IgD-negative memory B cell (primary cell): ENCODE measurements around the gene IFI30. TPM values are rescaled to one million over a fixed set of nuclear protein-coding genes. Genes with fewer than 3 reads are reported as not detected.

Source experiments
- H3K27ac Mint-ChIP-seq, 3 donors: one replicate each; pipeline ENCODE4 v1.8.0; 2020 to 2022; ENCODE audit warnings: mild to moderate bottlenecking in 3 of 3, mixed read lengths in 3 of 3, moderate library complexity in 1 of 3
- H3K27me3 Mint-ChIP-seq: one replicate; pipeline ENCODE4 v1.8.0; 2021; ENCODE audit warnings: mixed read lengths
- H3K36me3 Mint-ChIP-seq: one replicate; pipeline ENCODE4 v1.8.0; 2020; ENCODE audit warnings: mild to moderate bottlenecking, mixed read lengths
- H3K4me1 Mint-ChIP-seq, 3 donors: one replicate each; pipeline ENCODE4 v1.8.0; 2020 to 2022; ENCODE audit warnings: mixed read lengths in 3 of 3, mild to moderate bottlenecking in 1 of 3
- H3K4me3 Mint-ChIP-seq, 4 donors: one replicate each; pipeline ENCODE4 v1.8.0; 2020 to 2022; ENCODE audit warnings: mild to moderate bottlenecking in 4 of 4, mixed read lengths in 4 of 4, moderate library complexity in 3 of 4
- H3K9me3 Mint-ChIP-seq, 3 donors: one replicate each; pipeline ENCODE4 v1.8.0; 2020 to 2021; ENCODE audit warnings: mixed read lengths in 3 of 3, mild to moderate bottlenecking in 1 of 3
- polyA plus RNA-seq: library from polyadenylated mRNA; unstranded; fragments of 300-500 nt; fragmentation: Illumina TruSeq; gene quantifications from one replicate; pipeline ENCODE4 v1.2.3, GENCODE V29; 2021

The IFI30 gene
- polyA plus RNA-seq, 1 donor from 2014 or later: 473 TPM

DNA sequence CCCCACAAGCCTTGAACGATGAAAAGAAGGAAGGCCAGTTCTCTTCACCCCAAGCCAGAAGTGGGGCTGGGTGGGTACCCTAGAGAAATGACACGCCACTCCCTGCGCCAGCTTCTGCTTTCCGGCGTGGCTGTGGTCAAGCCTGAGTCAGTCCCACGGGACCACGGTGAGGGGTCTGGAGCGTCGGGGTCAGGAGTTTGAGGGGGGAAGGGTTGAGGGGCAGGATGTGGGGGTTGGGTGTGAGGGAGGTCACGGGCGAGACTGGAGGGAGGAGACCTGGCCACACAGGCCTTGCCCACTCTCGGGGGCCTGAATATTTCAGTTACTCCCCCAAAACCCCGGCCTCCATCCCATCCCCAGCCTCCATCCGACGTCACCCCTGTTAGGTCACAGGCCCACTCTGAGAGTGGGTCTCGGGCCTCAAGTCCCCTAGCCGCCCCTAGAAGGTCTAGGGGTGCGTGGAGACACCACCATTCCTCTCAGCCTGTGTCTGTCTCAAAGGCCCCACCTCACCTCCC lies 500 bp upstream of the IFI30 start:
- peaks cover under 1% of the 10 kb centered on the region for H3K27me3 Mint-ChIP-seq
- peak overlapping the region; percentile 95 to 99 (median 98) for H3K4me3 Mint-ChIP-seq
- no peaks in the 10 kb centered on the region for H3K9me3 Mint-ChIP-seq
- H3K36me3 Mint-ChIP-seq: peaks cover 17% of the 10 kb centered on the region
- peaks cover 31 to 50% (median 48%) of the 10 kb centered on the region in 3 donors for H3K4me1 Mint-ChIP-seq
- peak overlapping the region; percentile 98 to 99 (median 99) for H3K27ac Mint-ChIP-seq

DNA sequence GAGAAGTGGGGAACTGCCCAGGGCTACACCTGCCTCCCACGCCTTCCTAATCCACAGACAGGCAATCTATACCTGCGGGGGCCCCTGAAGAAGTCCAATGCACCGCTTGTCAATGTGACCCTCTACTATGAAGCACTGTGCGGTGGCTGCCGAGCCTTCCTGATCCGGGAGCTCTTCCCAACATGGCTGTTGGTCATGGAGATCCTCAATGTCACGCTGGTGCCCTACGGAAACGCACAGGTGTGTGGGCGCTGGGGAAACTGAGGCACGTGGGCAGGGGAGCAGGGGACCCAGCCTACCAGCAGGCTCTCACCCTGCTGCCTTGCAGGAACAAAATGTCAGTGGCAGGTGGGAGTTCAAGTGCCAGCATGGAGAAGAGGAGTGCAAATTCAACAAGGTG lies 1.4 kb downstream of the IFI30 start:
- Mint-ChIP-seq H3K36me3 (peaks cover 21% of the 10 kb centered on the region), H3K9me3 (no peaks in the 10 kb centered on the region), H3K27me3 (no peaks in the 10 kb centered on the region), H3K27ac (peak overlapping the region; percentile 98 to 99 (median 99)), H3K4me1 (peaks cover 27 to 51% (median 47%) of the 10 kb centered on the region in 3 donors), H3K4me3 (peak overlapping the region; percentile 95 to 99 (median 98))

DNA sequence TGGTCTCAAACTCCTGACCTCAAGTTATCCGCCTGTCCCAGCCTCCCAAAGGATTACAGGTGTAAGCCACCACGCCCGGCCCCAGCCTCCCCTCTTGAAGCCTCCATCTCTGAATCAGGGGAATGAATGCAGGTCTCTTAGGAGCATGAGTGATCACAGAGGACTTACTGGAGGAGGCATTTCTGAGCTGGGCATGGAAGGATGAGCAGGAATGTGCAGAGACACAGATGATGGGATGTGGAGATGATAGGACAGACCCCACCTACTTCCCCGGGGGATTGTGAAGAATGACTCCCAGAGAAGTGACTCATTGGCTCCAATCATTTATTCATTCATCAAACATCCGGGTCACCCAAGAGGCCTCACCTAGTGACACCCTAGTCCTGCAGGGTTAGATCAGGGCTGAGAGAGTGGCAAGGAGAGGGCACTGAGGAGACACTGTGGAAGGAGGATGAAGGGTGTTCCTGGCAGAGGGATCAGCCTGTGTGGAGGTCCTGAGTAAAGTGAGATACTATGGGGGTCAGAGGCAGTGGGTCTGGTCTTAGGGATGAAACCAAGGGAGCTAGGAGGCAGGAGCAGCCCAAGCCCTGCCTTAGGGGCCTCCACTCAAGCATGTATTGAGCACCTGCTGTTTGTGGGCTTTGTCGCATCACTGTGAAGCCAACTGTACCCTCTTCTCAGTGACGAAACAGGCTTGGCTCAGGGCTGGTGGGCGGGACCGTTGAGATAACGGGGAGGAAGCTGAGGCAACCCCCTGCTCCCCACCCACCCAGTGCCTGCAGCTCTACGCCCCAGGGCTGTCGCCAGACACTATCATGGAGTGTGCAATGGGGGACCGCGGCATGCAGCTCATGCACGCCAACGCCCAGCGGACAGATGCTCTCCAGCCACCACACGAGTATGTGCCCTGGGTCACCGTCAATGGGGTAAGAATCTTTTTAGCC lies 3.0 kb downstream of the IFI30 start:
- H3K27ac Mint-ChIP-seq: peak overlapping the region in 1 of 3 donors; percentile 97
- H3K4me3 Mint-ChIP-seq: peak overlapping the region; percentile 65 to 99 (median 84)
- H3K9me3 Mint-ChIP-seq: no peaks in the 10 kb centered on the region
- H3K4me1 Mint-ChIP-seq: peaks cover 23 to 39% (median 39%) of the 10 kb centered on the region in 3 donors
- no peaks in the 10 kb centered on the region for H3K27me3 Mint-ChIP-seq
- H3K36me3 Mint-ChIP-seq: peaks cover 22% of the 10 kb centered on the region

DNA sequence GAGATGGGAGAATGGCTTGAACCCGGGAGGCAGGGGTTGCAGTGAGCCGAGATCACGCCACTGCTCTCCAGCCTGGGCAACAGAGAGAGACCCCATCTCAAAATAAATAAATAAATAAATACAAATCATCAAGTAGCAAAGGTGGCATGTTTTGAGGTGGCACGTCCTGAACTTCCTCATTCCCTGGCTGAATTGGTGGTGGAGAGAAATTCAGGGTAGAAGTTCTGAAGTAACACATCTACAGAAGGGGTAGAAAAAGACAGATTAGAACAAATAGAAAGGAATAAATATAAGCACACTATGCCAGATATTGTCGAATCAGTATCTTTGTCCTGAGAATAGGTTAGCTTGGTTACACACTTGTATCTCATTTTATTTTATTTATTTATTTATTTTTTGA lies 6.3 kb downstream of the IFI30 start:
- Mint-ChIP-seq H3K36me3 (peaks cover 20% of the 10 kb centered on the region), H3K9me3 (no peaks in the 10 kb centered on the region), H3K27me3 (no peaks in the 10 kb centered on the region), H3K27ac (peak overlapping the region in 2 of 3 donors; percentile 87 to 97), H3K4me3 (peak overlapping the region; percentile 15 to 94 (median 78)), H3K4me1 (peaks cover 12 to 28% (median 26%) of the 10 kb centered on the region in 3 donors)

DNA sequence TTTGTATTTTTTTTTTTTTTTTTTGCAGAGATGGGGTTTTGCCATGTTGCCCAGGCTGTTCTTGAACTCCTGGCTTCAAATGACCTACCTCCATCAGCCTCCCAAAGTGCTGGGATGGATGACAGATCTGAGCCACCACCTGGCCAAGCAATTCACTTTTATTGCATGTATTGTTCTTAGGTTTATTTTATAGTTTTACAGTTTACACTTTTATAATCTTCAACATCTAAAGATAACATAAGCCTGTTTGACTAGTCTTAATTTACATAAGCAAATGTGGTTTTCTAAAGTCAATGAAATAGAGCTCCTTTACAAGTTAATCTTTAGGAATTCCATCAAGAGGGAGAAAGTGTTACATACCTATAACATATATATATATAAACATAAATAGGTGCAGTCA lies 9.9 kb downstream of the IFI30 start:
- Mint-ChIP-seq H3K9me3 (no peaks in the 10 kb centered on the region), H3K4me3 (no peak overlapping the region), H3K27ac (no peak overlapping the region), H3K36me3 (peaks cover 12% of the 10 kb centered on the region), H3K27me3 (no peaks in the 10 kb centered on the region), H3K4me1 (peaks cover 12 to 17% (median 15%) of the 10 kb centered on the region in 3 donors)

DNA sequence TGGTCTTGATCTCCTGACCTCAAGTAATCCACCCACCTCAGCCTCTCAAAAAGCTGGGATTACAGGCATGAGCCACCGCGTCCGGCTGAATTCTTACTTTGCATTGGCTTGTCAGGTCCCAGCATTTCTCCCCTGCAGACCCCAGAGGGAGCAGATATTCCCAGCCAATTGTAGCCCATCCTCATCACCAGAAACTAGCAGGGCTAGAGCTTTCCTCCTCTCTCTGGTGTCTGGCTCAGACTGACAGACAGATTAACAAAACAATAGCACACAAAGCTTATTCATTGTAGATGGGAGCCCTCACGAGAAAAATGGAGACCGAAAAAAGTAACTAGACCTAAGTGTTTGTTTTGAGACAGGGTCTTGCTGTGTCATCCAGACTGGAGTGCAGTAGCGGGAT lies 11.9 kb downstream of the IFI30 start:
- Mint-ChIP-seq H3K36me3 (peaks cover 6% of the 10 kb centered on the region), H3K4me3 (peak overlapping the region in 1 of 4 donors; percentile 32), H3K9me3 (no peaks in the 10 kb centered on the region), H3K4me1 (peaks cover 11 to 16% (median 11%) of the 10 kb centered on the region in 3 donors), H3K27ac (peak overlapping the region in 1 of 3 donors; percentile 72), H3K27me3 (no peaks in the 10 kb centered on the region)

DNA sequence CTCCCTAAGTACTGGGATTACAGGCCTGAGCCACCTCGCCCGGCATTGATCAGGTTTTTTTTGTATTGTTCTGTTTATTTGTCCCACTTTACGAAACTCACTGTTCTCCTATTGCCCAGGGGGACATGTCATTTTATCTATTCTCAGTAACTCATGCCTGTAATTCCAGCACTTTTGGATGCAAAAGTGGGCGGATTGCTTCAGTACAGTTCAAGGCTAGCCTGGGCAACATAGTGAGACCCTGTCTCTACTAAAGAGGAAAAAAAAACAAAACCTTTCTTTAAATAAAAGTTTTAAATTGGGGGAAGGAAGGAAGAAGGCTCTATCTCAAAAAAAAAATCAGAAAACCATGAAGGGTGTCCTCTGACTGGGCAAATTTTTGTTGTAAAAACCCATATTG lies 16.7 kb downstream of the IFI30 start:
- Mint-ChIP-seq H3K27ac (peak overlapping the region in 2 of 3 donors; percentile 43 to 50), H3K9me3 (no peaks in the 10 kb centered on the region), H3K4me1 (peaks cover 18 to 29% (median 28%) of the 10 kb centered on the region in 3 donors), H3K27me3 (no peaks in the 10 kb centered on the region), H3K4me3 (peak overlapping the region in 1 of 4 donors; percentile 18), H3K36me3 (peaks cover 2% of the 10 kb centered on the region)

DNA sequence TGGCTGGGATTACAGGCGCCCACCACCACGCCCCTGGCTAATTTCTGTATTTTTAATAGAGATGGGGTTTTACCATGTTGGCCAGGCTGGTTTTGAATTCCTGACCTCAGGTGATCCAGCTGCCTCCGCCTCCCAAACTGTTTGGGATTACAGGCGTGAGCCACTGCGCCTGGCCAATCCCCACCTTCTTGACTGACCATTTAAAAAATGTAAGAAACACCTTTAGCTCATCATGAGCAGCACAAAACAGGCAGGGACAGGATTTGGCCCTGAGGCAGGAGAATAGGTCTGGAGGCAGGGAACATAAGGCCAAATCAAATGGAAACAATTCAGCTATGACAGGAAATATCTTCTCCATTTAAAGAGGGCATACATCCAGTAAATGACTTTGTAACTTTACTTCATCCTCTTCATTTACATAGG lies 18.0 kb downstream of the IFI30 start:
- no peaks in the 10 kb centered on the region for H3K27me3 Mint-ChIP-seq
- H3K36me3 Mint-ChIP-seq: no peaks in the 10 kb centered on the region
- peak overlapping the region; percentile 85 to 94 (median 94) for H3K4me3 Mint-ChIP-seq
- H3K4me1 Mint-ChIP-seq: peaks cover 14 to 31% (median 27%) of the 10 kb centered on the region in 3 donors
- H3K9me3 Mint-ChIP-seq: no peaks in the 10 kb centered on the region
- peak overlapping the region; percentile 83 to 99 (median 93) for H3K27ac Mint-ChIP-seq

DNA sequence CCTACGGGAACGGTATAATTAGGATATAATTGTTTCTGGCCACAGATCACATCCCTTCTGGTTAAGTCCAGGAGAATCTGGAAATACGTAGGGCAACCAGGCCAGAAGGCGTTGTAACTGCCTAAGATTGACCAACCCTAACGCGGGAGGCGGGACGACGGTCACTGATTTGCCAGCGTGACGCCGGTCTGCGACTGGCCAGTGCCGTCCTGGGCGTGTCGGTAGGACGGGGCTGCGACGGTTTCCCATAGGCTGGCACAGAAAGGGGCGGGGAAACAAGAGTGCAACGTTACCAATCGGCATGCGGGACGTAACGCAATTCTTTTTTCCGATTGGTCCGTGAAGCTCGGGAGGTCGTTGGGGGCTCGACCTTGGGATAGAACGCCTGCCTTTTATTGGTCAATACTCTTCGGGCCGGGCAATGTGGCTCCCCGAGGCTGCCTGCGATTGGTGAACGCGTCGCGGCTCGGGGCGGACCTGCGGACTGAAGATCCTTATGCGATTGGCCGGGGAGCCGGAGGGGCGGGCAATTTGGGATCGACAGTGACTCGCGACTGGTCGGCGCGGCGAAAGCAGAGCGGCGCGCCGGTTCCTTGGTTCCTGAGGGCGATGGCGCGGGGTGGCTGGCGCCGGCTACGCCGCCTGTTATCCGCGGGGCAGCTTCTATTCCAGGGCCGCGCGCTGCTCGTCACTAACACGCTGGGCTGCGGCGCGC lies 19.2 kb downstream of the IFI30 start, which contains the start of gene MPV17L2:
MPV17L2 (plus strand) TSS at position 546 of the 715 bp plus-strand sequence; CDS start at position 610, 64 bp downstream.
- Mint-ChIP-seq H3K27me3 (no peaks in the 10 kb centered on the region), H3K4me3 (peak within 1 kb of the TSS; percentile 85 to 94 (median 94)), H3K36me3 (no peaks in the 10 kb centered on the region), H3K9me3 (no peaks in the 10 kb centered on the region), H3K27ac (peak within 1 kb of the TSS; percentile 83 to 99 (median 93)), H3K4me1 (peaks cover 14 to 31% (median 25%) of the 10 kb centered on the region in 3 donors)

DNA sequence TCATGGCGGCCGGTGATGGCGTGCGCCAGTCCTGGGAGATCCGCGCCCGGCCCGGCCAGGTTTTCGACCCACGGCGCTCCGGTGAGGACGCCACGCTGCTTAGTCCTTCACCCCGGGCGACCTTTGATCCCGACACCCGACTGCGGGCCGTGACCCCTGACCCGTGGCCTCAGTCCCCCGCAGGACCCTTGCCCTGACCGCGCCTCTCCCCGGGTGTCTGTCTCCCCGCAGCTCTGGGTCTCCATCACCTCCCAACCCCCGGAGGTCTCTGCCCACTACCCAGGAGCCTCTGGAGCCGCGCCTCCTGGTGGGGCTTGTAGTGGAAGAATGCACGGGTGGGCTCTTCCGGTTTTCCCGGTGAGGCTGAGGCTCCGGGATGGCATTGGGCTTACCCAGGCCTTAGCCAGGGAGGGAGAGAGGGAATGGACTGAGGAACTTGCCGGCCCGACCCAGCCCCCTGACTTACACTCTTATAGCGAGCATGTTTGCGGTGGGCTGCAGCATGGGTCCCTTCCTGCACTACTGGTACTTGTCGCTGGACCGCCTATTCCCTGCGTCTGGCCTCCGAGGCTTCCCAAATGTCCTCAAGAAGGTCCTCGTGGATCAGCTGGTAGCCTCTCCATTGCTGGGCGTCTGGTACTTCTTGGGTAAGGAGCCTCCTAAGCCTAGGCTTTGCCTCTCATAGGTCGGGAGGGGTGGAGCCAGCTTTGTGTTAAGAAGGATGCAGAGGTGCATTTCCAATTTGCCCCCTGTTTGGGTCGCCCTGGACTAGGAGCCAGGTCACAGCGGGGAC lies 20.0 kb downstream of the IFI30 start:
- H3K27me3 Mint-ChIP-seq: no peaks in the 10 kb centered on the region
- H3K27ac Mint-ChIP-seq: peak overlapping the region; percentile 83 to 99 (median 93)
- peaks cover 14 to 31% (median 25%) of the 10 kb centered on the region in 3 donors for H3K4me1 Mint-ChIP-seq
- H3K36me3 Mint-ChIP-seq: no peaks in the 10 kb centered on the region
- H3K9me3 Mint-ChIP-seq: no peaks in the 10 kb centered on the region
- H3K4me3 Mint-ChIP-seq: peak overlapping the region; percentile 85 to 94 (median 94)

DNA sequence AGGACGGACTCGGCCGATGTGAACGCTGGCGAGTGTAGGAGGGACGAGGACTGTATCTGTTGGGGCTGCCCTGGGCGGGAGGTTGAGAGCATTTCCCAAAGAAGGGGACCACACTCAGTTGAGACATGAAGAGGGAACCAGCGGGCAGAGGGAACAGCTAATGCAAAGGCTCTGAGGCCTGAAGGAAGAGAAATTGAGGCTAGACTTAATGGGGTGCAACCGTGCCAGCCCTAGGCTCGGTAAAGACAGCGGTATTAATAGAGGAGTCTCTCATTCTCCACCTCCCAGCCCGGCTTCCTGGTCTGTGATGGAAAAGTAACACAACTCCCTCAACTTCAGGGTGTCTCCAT lies 20.5 kb downstream of the IFI30 start:
- H3K27me3 Mint-ChIP-seq: no peaks in the 10 kb centered on the region

DNA sequence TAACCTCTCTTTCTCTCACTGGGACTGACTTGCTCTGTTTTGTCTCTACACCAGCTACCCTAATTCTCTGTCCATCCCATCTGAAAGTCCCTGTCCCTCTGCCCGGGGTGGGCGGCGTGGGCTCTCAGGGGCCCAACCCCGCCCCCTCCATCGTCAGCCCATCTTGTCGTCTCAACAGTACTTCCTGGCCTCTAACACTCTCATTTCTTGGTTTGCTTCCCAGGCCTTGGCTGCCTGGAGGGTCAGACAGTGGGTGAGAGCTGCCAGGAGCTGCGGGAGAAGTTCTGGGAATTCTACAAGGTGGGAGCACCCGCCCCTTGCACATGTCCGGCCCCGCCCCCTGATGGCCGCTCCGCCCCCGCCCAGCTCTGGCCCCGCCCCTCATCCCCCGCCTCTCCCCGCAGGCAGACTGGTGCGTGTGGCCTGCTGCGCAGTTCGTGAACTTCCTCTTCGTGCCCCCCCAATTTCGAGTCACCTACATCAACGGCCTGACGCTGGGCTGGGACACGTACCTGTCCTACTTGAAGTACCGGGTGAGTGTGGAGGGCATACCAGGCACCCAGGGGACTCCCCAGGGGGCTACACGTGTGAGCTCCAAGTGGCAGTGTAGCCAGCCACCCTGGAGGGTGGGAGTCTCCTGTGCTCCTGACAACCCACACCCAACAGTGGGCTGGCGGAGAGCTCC lies 21.1 kb downstream of the IFI30 start:
- no peaks in the 10 kb centered on the region for H3K27me3 Mint-ChIP-seq
- H3K36me3 Mint-ChIP-seq: no peaks in the 10 kb centered on the region
- peaks cover 14 to 26% (median 23%) of the 10 kb centered on the region in 3 donors for H3K4me1 Mint-ChIP-seq
- H3K9me3 Mint-ChIP-seq: no peaks in the 10 kb centered on the region
- H3K4me3 Mint-ChIP-seq: peak overlapping the region; percentile 85 to 94 (median 94)
- H3K27ac Mint-ChIP-seq: peak overlapping the region; percentile 6 to 83 (median 80)

More for the DNA sequence above, 20.5 kb downstream of the IFI30 start:
- H3K9me3 Mint-ChIP-seq: no peaks in the 10 kb centered on the region
- H3K27ac Mint-ChIP-seq: peak overlapping the region in 2 of 3 donors; percentile 6 to 83
- H3K36me3 Mint-ChIP-seq: no peaks in the 10 kb centered on the region
- peaks cover 14 to 28% (median 23%) of the 10 kb centered on the region in 3 donors for H3K4me1 Mint-ChIP-seq
- H3K4me3 Mint-ChIP-seq: peak overlapping the region; percentile 85 to 94 (median 94)

DNA sequence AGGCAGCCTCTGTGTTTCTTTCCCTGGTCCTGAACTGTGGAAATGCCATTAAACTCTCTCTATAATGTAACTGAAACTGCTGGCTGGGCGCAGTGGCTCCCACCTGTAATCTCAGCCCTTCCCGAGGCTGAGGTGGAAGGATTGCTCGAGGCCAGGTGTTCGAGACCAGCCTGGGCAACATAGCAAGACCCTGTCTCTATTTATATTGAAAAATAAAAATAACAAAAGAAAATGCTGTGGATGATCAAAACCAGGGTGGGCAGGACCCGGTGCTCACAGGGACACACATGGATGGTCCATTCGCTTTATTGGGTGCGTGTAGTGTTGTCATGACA lies 22.9 kb downstream of the IFI30 start:
- Mint-ChIP-seq H3K27me3 (no peaks in the 10 kb centered on the region), H3K9me3 (no peaks in the 10 kb centered on the region), H3K36me3 (no peaks in the 10 kb centered on the region), H3K4me3 (peak overlapping the region in 3 of 4 donors; percentile 35 to 68 (median 46)), H3K4me1 (peaks cover 14 to 21% (median 20%) of the 10 kb centered on the region in 3 donors), H3K27ac (peak overlapping the region in 2 of 3 donors; percentile 27 to 39)
